ENCODE results near the gene SPINDOC. TPM values are rescaled to one million over a fixed set of nuclear protein-coding genes. Genes with fewer than 3 reads are reported as not detected.

Gene SPINDOC
- total and polyA plus RNA-seq, 2 experiments from 2014 or later = 0.86 to 15.3 TPM

DNA sequence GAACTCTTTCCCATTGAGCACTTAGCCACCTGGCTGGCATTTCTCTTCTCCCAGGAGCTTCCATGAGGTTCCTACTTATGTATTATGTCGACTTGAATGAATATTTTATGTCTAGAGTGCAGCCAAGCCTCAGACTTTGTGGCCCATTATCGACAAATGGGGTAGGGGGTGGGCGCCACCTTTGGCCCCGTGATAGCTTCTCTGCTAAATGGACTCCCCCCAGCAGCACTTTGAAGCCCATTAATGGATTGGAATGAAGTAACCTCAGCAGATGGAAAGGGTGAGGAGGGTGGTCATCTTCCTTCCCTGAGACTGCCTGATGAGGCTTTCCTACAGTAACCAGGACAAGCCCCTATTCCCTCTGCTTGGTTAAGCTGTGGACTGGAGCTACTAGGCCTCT lies 31.6 kb downstream of the SPINDOC start:
- peak overlapping the region; percentile 38; the same call in 1 of the 2 replicates for H3K9ac ChIP-seq
- WGBS, 2 experiments (ENCODE audit: low coverage in 1 of 2, low lambda C conversion rate in 2 of 2, missing lambda C conversion rate in 2 of 2) = 92 to 96% methylated on average over 4 of the region's 4 CpGs
- H3K9me3 ChIP-seq (ENCODE audit: low read depth) = no peaks in the 10 kb centered on the region
- H3K9me2 ChIP-seq (ENCODE audit: insufficient read depth) = no peaks in the 10 kb centered on the region
- H3K4me1 ChIP-seq (ENCODE audit: insufficient read depth) = peaks cover 32% of the 10 kb centered on the region
- H3K27me3 ChIP-seq (replicated peaks; ENCODE audit: insufficient read depth) = no peaks in the 10 kb centered on the region
- no peak overlapping the region for H3K4me3 ChIP-seq
- peaks cover 14% of the 10 kb centered on the region for H4K20me1 ChIP-seq (ENCODE audit: insufficient read depth)
- H3K79me2 ChIP-seq (ENCODE audit: insufficient read depth) = peaks cover 97% of the 10 kb centered on the region
- peak overlapping the region; percentile 70 for H3K27ac ChIP-seq
- H3F3A ChIP-seq (ENCODE audit: insufficient read depth) = peaks cover 24% of the 10 kb centered on the region
- TF ChIP-seq EZH2 (IDR thresholded peaks at IDR 0.05; ENCODE audit: insufficient read depth, poor library complexity, severe bottlenecking) (no peak), EZH2phosphoT487 (IDR thresholded peaks at IDR 0.05; ENCODE audit: insufficient read depth, low read depth) (no peak)
- in situ Hi-C loops (cut with MboI) = no loop called here
- H3K36me3 ChIP-seq (ENCODE audit: low read depth) = no peaks in the 10 kb centered on the region
- no peak for DNase-seq
- no peak overlapping the region for H2AFZ ChIP-seq
- peak overlapping the region; percentile 56 for H3K4me2 ChIP-seq (ENCODE audit: unreplicated experiment)

DNA sequence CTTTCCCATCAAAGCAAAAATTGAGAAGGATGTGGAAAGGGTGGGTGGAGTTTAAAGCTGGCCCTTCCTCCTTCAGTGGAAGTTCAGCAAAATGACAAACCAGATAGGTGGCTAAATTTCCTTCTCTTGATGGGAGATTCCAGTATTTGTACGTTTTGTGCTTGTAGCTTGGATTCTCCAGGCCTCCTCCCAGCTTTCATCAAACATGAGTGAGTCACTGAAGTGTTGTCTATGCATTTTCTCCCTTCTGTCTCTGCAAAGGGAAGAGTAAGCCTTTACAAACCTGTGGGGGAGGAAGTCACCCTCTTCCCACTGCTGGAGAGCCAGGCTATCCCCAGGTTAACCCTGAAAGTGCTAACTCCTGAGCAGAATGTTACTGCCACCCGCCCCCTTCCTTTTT lies 32.0 kb downstream of the SPINDOC start:
- peaks cover 24% of the 10 kb centered on the region for H3F3A ChIP-seq (ENCODE audit: insufficient read depth)
- no peak overlapping the region for H2AFZ ChIP-seq
- peaks cover 97% of the 10 kb centered on the region for H3K79me2 ChIP-seq (ENCODE audit: insufficient read depth)
- peak overlapping the region; percentile 70 for H3K27ac ChIP-seq
- in situ Hi-C loops (cut with MboI) = no loop called here
- peak overlapping the region; percentile 38; the same call in 1 of the 2 replicates for H3K9ac ChIP-seq
- 26% methylated on average over 2 of the region's 2 CpGs for WGBS, 2 experiments (ENCODE audit: low coverage in 1 of 2, low lambda C conversion rate in 2 of 2, missing lambda C conversion rate in 2 of 2)
- no peak overlapping the region for H3K4me3 ChIP-seq
- TF ChIP-seq EZH2phosphoT487 (IDR thresholded peaks at IDR 0.05; ENCODE audit: insufficient read depth, low read depth) (no peak), EZH2 (IDR thresholded peaks at IDR 0.05; ENCODE audit: insufficient read depth, poor library complexity, severe bottlenecking) (no peak)
- no peaks in the 10 kb centered on the region for H3K36me3 ChIP-seq (ENCODE audit: low read depth)
- peaks cover 32% of the 10 kb centered on the region for H3K4me1 ChIP-seq (ENCODE audit: insufficient read depth)
- no peaks in the 10 kb centered on the region for H3K9me3 ChIP-seq (ENCODE audit: low read depth)
- DNase-seq = peak; percentile 87
- peak overlapping the region; percentile 56 for H3K4me2 ChIP-seq (ENCODE audit: unreplicated experiment)
- H3K9me2 ChIP-seq (ENCODE audit: insufficient read depth) = no peaks in the 10 kb centered on the region
- peaks cover 13% of the 10 kb centered on the region for H4K20me1 ChIP-seq (ENCODE audit: insufficient read depth)
- H3K27me3 ChIP-seq (replicated peaks; ENCODE audit: insufficient read depth) = no peaks in the 10 kb centered on the region

DNA sequence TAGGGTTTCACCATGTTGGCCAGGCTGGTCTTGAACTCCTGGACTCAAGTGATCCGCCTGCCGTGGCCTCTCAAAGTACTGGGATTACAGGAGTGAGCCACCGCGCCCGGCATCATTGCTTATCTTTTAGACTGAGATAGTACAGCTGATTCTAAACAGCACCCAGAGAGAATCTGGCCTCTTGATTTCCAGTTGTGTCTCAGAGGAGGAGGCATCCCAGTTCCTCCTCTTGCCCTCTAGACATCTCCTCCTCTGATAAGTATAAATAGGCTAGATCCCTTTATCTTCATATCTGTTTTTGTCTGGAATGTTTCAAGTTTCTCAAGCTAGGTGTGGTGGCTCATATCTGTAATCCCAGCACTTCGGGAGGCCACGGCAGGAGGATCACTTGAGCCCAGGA lies 32.7 kb downstream of the SPINDOC start:
- no peaks in the 10 kb centered on the region for H3K36me3 ChIP-seq (ENCODE audit: low read depth)
- peak overlapping the region; percentile 70 for H3K27ac ChIP-seq
- H3K27me3 ChIP-seq (replicated peaks; ENCODE audit: insufficient read depth) = no peaks in the 10 kb centered on the region
- no peaks in the 10 kb centered on the region for H3K9me3 ChIP-seq (ENCODE audit: low read depth)
- H3K4me3 ChIP-seq = no peak overlapping the region
- H3F3A ChIP-seq (ENCODE audit: insufficient read depth) = peaks cover 24% of the 10 kb centered on the region
- peaks cover 9% of the 10 kb centered on the region; the same call in 1 of the 2 replicates for H4K20me1 ChIP-seq (ENCODE audit: insufficient read depth)
- no peaks in the 10 kb centered on the region for H3K9me2 ChIP-seq (ENCODE audit: insufficient read depth)
- H3K4me2 ChIP-seq (ENCODE audit: unreplicated experiment) = peak overlapping the region; percentile 56
- in situ Hi-C loops (cut with MboI) = no loop called here
- peaks cover 97% of the 10 kb centered on the region for H3K79me2 ChIP-seq (ENCODE audit: insufficient read depth)
- H2AFZ ChIP-seq = no peak overlapping the region
- peaks cover 26% of the 10 kb centered on the region for H3K4me1 ChIP-seq (ENCODE audit: insufficient read depth)
- no peak for DNase-seq
- TF ChIP-seq EZH2phosphoT487 (IDR thresholded peaks at IDR 0.05; ENCODE audit: insufficient read depth, low read depth) = no peak
- TF ChIP-seq EZH2 (IDR thresholded peaks at IDR 0.05; ENCODE audit: insufficient read depth, poor library complexity, severe bottlenecking) = no peak
- WGBS, 2 experiments (ENCODE audit: low coverage in 1 of 2, low lambda C conversion rate in 2 of 2, missing lambda C conversion rate in 2 of 2) = 92 to 95% methylated on average over 7 of the region's 7 CpGs
- H3K9ac ChIP-seq = 0 out of 2 replicates have a peak overlapping the region, but pooled peaks have one; percentile 38

DNA sequence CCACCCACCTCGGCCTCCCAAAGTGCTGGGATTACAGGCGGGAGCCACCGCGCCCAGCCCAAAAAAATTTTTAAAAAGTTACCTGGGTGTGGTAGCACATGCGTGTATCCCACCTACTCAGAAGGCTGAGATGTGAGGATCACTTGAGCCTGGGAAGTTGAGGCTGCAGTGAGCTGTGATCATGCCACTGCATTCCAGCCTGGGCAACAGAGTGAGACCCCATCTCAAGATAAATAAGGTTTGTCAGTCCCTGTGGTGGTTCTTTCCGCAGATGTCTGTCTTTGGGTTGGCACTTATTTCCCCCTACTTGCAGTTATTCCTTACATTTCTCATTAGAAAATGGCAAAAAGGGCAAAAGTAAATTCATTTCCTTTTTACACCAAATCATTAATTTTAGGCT lies 33.6 kb downstream of the SPINDOC start:
- Histone ChIP-seq H3K79me2 (ENCODE audit: insufficient read depth) (peaks cover 97% of the 10 kb centered on the region), H3K4me1 (ENCODE audit: insufficient read depth) (peaks cover 21% of the 10 kb centered on the region), H3K4me2 (ENCODE audit: unreplicated experiment) (no peak overlapping the region), H3K27ac (no peak overlapping the region), H3K9ac (no peak overlapping the region), H3K9me2 (ENCODE audit: insufficient read depth) (no peaks in the 10 kb centered on the region), H4K20me1 (ENCODE audit: insufficient read depth) (peaks cover 9% of the 10 kb centered on the region; the same call in 1 of the 2 replicates), H3K27me3 (replicated peaks; ENCODE audit: insufficient read depth) (no peaks in the 10 kb centered on the region), H2AFZ (no peak overlapping the region), H3K4me3 (no peak overlapping the region), H3K9me3 (ENCODE audit: low read depth) (no peaks in the 10 kb centered on the region), H3K36me3 (ENCODE audit: low read depth) (no peaks in the 10 kb centered on the region), H3F3A (ENCODE audit: insufficient read depth) (peaks cover 24% of the 10 kb centered on the region)
- 87 to 92% methylated on average over 6 of the region's 6 CpGs for WGBS, 2 experiments (ENCODE audit: low coverage in 1 of 2, low lambda C conversion rate in 2 of 2, missing lambda C conversion rate in 2 of 2)
- TF ChIP-seq EZH2phosphoT487 (IDR thresholded peaks at IDR 0.05; ENCODE audit: insufficient read depth, low read depth) (no peak), EZH2 (IDR thresholded peaks at IDR 0.05; ENCODE audit: insufficient read depth, poor library complexity, severe bottlenecking) (no peak)
- in situ Hi-C loops (cut with MboI) = no loop called here
- DNase-seq = no peak
